HG02763 (cell line): Measurements from ENCODE around the gene CAMSAP2.
A peak's percentile ranks its signal among the peaks of the same experiment; 100 is the strongest.

Source experiments
- ATAC-seq: cut with Tn5 transposase; IDR thresholded peaks from one replicate; pipeline ENCODE4 v1.9.1; 2021; ENCODE audit warnings: mild to moderate bottlenecking, moderate library complexity; ENCODE audit not compliant: unreplicated experiment

Gene CAMSAP2

GRCh38 chr1:200874694-200875093 lies 136.0 kb downstream of the CAMSAP2 start:
- ATAC-seq = no peak

GRCh38 chr1:200875416-200875815 lies 136.7 kb downstream of the CAMSAP2 start:
- no peak for ATAC-seq

- no peak for ATAC-seq
These were observed 138.3 kb downstream of the CAMSAP2 start for GRCh38 chr1:200877010-200877409.

GRCh38 chr1:200877839-200878551 lies 139.3 kb downstream of the CAMSAP2 start:
- peak; percentile 55 for ATAC-seq

- no peak for ATAC-seq
These were observed 141.5 kb downstream of the CAMSAP2 start for GRCh38 chr1:200880212-200880611.

GRCh38 chr1:200883118-200883517 lies 144.4 kb downstream of the CAMSAP2 start:
- ATAC-seq = no peak

GRCh38 chr1:200885623-200886402 lies 147.1 kb downstream of the CAMSAP2 start:
- ATAC-seq = no peak

GRCh38 chr1:200886594-200886993 lies 147.9 kb downstream of the CAMSAP2 start:
- ATAC-seq = no peak

GRCh38 chr1:200887036-200887435 lies 148.3 kb downstream of the CAMSAP2 start:
- ATAC-seq = no peak

- no peak for ATAC-seq
These were observed 149.2 kb downstream of the CAMSAP2 start for GRCh38 chr1:200887772-200888348.

- ATAC-seq = peak; percentile 91
These were observed 149.7 kb downstream of the CAMSAP2 start for GRCh38 chr1:200888349-200888838.

GRCh38 chr1:200889571-200889970 lies 150.9 kb downstream of the CAMSAP2 start:
- ATAC-seq = no peak

- no peak for ATAC-seq
These were observed 151.3 kb downstream of the CAMSAP2 start for GRCh38 chr1:200890027-200890426.

GRCh38 chr1:200890818-200891773 lies 152.4 kb downstream of the CAMSAP2 start:
- no peak for ATAC-seq

- no peak for ATAC-seq
These were observed 153.1 kb downstream of the CAMSAP2 start for GRCh38 chr1:200891774-200892157.

- ATAC-seq = no peak
These were observed 153.9 kb downstream of the CAMSAP2 start for GRCh38 chr1:200892546-200892945.

GRCh38 chr1:200892958-200893357 lies 154.3 kb downstream of the CAMSAP2 start:
- no peak for ATAC-seq

- ATAC-seq = no peak
These were observed 154.8 kb downstream of the CAMSAP2 start for GRCh38 chr1:200893411-200893901.

- ATAC-seq = no peak
These were observed 156.2 kb downstream of the CAMSAP2 start, which contains the start of gene INAVA for GRCh38 chr1:200894712-200895442. Gene INAVA, plus strand, starts transcription at chr1:200894900. Its CDS starts 3,501 bp downstream, at chr1:200898401.

- ATAC-seq = no peak
These were observed 156.7 kb downstream of the CAMSAP2 start for GRCh38 chr1:200895443-200895789.
